Tibial nerve (tissue), 3 donors: ENCODE data around the gene CXCL16.
A peak's percentile ranks its signal among the peaks of the same experiment; 100 is the strongest.

Experiments
- POLR2A ChIP-seq, 2 donors: fragments of 450-650 bp; IDR thresholded peaks; one replicate each; pipeline ENCODE4 v1.6.1; 2017; ENCODE audit warnings: antibody characterized with exemption in 2 of 2, mild to moderate bottlenecking in 2 of 2, moderate library complexity in 2 of 2
- TF ChIP-seq, protein P1 (sequence below), 5 experiments: fragments of 200-600 bp in 3 of 5; fragments of 450-650 bp in 2 of 5; sonication (generic) in 3 of 5; IDR thresholded peaks; one replicate each; pipeline ENCODE4 v1.5.1; 2016 to 2019; ENCODE audit warnings: antibody characterized with exemption in 5 of 5, mild to moderate bottlenecking in 3 of 5, moderate library complexity in 2 of 5

DNA sequence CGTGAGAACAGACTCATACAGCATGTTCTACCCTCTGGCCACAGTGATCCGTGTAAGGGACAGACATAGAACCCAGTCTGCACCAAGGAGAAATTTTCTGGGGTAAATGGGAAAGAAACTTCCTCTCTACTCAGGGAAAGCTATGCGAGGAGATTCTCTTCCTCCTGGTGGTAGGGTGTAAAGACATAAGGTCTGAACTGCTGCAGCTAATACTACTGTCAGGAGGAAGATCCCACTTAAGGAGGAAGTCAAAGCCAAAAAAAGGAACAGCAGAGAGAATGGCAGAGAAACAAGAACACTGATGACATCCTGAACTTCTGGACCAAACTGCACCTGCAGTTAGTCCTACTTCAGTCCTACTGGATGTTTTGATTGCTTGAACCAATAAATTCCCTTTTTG lies 24.9 kb upstream of the CXCL16 start:
- TF ChIP-seq, protein P1, sequence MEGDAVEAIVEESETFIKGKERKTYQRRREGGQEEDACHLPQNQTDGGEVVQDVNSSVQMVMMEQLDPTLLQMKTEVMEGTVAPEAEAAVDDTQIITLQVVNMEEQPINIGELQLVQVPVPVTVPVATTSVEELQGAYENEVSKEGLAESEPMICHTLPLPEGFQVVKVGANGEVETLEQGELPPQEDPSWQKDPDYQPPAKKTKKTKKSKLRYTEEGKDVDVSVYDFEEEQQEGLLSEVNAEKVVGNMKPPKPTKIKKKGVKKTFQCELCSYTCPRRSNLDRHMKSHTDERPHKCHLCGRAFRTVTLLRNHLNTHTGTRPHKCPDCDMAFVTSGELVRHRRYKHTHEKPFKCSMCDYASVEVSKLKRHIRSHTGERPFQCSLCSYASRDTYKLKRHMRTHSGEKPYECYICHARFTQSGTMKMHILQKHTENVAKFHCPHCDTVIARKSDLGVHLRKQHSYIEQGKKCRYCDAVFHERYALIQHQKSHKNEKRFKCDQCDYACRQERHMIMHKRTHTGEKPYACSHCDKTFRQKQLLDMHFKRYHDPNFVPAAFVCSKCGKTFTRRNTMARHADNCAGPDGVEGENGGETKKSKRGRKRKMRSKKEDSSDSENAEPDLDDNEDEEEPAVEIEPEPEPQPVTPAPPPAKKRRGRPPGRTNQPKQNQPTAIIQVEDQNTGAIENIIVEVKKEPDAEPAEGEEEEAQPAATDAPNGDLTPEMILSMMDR (IDR thresholded peaks at IDR 0.05): no peak
- TF ChIP-seq POLR2A (IDR thresholded peaks at IDR 0.05): peak in 1 of 2 donors; percentile 18
